ENCODE results near the gene FXN.
"Not testable (repeated sequence)": the region's sequence is repeated elsewhere in the genome, so short reads cannot be mapped to it uniquely, and the experiment has no call there.

The FXN gene

DNA sequence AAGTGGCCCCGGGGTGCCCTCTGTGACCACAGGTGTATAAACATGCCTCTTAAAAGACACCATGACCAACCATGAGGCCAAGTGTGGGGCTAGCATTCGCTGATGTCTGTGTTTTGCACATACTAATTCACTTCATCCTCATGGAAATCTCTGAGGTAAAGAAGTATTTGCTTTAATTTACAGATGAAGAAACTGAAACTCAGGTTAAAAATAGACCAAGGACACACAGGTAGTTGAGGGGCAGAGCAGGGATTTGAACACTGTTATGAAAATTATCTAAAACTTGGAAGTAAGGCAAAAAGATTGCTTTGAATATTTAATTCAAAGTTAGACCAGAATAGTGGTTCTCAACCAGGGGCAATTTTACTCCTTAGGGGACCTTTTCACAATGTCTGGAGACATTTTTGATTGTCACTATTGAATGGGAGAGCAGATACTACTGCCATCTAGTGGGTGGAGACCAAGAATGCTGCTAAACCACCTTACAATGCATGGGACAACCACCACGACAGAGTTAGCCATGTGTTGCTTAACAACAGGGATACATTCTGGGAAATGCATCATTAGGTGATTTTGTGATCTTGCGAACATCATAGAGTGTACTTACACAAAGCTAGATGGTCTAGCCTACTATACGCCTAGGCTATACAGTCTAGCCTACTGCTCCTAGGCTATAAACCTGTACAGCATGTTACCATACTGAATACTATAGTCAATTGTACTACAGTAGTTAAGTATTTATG, 8.0 kb upstream of the FXN start:
- peak; percentile 68 for DNase-seq (ENCODE audit: low spot score)

DNA sequence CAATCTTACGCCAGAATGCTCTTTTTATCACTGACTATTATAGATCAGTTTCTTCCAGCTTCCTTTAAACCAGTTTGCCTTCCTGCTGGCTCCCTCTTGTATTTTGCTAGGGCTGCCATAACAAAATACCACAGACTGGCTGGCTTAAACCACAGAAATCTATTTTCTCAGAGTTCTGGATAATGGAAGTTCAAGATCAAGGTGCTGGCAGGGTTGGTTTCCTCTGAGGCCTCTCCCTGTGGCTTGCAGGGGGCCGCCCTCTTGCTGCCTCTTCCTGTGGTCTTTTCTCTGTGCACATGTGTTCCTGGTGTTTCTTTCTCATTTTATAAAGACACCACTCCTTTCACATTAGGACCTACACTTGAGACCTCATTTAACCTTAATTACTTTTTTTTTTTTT, 6.8 kb upstream of the FXN start:
- no peak for DNase-seq (ENCODE audit: low spot score)

DNA sequence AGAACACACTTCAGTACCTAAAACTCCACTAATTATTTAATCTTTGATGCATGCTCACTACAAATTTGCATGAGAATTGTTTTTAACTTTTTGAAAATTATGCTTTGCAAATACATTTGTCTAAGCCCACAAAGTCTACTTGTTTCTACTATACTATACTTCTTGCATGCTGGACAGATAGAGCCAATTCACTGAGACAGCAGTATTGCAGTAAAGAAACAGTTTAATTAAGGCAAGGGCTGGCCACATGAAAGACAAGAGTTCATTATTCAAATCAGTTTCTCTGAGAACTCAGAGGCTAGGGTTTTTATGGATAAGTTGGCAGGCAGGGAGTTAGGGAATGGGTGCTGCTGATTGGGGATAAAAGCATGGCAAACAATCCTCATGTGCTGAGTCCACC, 6.0 kb upstream of the FXN start:
- DNase-seq (ENCODE audit: low spot score): no peak

DNA sequence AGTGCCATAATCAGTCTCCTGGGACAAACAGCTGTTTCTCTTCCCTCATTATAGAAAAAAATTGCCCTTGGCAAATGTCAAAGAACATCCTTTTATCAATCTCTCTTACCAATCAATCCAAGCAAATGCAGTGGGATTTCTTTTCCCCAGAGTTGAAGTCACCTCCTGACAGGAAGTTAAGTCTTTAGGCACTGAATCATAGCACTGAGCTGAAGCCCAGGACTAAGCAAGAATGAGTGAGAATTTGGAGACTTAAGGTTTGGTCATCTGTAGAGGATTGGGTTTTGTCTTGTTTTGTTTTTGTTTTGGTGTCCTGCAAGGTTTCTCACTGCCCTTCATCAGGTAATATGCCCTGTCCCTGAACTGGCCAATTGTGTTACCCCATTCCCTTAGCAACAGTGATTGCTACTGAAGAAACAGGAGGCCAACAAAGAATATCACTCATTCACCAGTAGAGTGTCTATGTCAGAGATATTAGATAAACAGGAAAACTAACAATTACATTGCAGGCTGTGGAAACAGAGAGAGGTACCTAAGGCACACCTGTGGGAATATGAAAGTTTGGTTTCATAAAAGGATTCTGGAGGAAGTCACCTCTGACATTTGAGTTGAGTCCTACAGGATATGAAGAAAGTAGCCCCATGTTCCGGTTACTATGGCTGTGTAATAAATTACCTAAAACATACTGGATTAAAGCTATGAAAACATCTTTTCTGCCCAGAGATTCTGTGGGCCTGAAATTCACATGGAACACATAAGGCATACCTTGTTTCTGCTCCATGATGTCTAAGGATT, 4.5 kb upstream of the FXN start:
- DNase-seq (ENCODE audit: low spot score): no peak

DNA sequence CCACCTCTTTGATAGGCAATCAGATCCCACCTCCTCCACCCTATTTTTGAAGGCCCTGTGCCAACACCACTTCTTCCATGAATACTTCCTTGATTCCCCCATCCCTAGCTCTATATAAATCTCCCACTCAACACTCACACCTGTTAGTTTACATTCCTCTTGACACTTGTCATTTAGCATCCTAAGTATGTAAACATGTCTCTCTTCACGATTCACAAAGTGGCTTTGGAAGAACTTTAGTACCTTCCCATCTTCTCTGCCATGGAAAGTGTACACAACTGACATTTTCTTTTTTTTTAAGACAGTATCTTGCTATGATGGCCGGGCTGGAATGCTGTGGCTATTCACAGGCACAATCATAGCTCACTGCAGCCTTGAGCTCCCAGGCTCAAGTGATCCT, 1.5 kb upstream of the FXN start:
- no peak for DNase-seq (ENCODE audit: low spot score)

DNA sequence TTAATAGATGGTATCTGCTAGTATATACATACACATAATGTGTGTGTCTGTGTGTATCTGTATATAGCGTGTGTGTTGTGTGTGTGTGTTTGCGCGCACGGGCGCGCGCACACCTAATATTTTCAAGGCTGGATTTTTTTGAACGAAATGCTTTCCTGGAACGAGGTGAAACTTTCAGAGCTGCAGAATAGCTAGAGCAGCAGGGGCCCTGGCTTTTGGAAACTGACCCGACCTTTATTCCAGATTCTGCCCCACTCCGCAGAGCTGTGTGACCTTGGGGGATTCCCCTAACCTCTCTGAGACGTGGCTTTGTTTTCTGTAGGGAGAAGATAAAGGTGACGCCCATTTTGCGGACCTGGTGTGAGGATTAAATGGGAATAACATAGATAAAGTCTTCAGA, 757 bp downstream of the FXN start:
- DNase-seq (ENCODE audit: low spot score): no peak

DNA sequence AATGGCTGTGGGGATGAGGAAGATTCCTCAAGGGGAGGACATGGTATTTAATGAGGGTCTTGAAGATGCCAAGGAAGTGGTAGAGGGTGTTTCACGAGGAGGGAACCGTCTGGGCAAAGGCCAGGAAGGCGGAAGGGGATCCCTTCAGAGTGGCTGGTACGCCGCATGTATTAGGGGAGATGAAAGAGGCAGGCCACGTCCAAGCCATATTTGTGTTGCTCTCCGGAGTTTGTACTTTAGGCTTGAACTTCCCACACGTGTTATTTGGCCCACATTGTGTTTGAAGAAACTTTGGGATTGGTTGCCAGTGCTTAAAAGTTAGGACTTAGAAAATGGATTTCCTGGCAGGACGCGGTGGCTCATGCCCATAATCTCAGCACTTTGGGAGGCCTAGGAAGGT, 1.2 kb downstream of the FXN start:
- DNase-seq (ENCODE audit: low spot score): no peak

DNA sequence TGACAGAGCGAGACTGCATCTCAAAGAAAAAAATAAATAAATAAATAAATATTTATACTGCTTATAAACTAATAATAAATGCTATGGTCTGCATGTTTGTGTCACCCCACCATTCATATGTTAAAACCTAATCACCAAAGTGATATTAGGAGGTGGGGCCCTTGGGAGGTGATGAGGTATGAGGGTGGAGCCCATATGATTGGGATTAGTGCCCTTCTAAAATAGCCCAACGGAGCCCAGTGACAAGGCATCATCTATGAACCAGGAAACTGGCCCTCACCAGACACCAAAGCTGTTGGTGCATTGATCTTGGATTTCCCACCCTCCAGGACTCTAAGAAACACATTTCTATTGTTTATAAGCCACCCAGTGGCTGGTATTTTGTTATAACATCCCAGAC, 5.1 kb downstream of the FXN start:
- no peak for DNase-seq (ENCODE audit: low spot score)

DNA sequence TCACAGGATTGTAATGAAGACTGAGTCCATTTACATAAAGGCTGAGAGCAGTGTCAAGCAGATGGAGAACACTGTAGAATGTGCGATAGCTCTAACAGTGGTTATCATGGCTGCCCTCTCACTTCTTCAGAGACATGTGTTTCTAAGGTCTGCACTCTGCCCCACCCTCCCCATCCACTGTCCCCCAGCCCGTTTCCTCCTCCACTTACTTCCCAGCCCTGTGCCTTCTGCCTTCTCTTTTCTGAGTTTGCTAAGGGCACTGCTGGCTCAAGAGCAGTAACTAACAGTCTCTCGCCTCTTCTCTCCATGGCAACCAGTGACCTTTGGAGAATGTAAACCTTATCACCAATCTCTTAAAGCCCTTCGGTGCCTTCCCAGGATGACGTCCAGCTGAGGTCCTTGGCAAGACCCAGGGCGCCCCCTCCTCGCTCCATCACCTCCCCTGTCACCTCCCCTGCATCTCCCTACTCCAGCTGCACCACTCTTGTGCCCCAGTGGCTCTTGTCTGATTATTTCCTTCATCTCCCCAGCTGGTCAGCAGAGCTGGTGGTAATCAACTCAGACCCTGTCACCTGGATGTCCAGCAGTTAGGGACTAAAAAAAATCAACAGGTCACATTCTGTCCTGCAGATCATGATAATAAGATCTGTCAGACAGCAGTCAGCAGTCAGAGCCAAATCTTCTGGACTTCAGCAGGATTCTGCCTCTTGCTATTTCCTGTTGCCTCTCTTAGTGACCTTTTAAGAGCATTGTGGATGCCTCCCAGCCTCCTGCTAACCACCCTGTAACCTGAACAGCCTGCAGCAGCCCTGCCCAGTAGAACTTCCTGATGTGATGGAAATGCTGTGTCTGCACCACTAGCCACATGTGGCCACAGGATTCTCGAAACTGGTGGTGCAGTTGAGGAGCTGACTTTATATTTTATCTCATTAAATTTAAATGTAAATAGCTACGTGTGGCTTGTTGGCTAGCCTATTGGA, 9.0 kb downstream of the FXN start:
- peak; percentile 32 for DNase-seq (ENCODE audit: low spot score)

DNA sequence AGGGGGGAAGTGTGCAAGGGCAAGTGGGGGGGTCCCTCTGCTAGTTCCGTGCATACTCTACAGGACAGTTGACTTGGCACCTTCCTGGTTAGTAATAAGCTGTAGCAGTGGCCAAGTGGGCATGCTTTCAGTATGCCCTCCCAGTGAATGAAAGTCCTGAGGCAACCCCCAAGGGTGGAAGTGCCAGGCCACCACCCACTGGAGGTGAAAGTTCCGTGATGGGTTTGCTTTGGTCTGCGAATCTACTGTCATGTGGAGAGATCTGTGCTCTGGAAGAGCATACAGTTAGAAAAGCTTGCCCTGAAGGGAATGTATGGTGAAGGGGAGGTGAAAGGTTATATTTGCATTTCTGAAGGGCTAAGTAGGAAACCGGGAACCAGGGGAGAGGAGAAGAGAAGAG, 10.3 kb downstream of the FXN start:
- no peak for DNase-seq (ENCODE audit: low spot score)

DNA sequence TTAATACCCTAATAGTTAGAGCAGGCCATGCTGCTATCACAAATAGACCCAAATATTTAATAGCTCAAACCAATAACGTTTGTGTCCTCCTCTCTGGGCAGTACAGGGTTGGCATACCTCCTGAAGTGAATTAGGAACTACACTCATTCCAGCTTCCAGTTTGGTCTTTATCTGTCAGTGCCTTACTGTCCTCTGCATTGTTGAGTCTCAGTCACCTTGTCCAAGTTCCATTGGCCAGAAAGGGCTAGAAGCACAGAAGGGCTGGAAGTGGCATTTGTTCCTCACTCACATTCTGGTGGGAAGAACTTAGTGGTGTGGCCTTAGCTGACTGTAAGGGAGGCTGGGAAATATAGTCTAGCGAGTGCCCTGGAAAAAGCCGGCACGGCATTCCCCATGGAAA, 11.2 kb downstream of the FXN start:
- DNase-seq (ENCODE audit: low spot score): no peak

DNA sequence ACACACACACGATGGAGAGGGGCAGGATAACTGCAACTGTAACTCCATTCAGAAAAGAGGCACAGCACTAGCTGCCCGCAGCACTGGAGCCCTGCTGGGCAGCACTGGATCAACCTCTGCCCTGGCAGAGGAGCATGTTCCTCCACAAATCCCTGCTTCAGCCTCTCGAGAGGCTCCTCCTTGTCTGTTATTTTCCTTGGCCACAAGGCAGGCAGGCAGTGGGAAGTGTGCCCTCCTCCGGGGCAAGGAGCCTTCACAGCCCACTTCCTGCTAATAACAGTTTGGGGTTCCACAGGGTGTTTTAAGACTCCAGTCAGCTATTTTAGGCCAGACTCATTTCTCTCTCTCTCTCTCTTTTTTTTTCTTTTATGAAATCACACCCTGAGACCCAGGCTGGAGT, 11.8 kb downstream of the FXN start:
- DNase-seq (ENCODE audit: low spot score): no peak

DNA sequence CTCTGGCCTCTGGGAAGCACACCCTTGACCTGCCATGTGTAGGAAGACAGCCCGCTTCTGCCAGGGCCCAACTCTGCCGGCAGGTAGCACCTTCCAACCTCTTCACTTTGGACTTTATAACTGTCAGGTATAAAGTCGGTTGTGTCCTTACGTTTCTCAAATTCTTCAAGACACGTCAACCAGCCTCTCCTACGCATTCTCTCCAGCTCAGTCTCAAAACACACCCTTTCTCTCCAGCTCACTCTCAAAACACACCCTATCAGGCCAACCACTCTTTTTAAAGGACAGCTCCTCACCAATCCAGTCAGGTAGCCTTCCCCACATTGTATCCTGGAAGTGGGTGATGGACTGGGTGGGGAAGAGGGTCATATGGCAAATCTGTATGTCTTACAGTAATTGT, 13.5 kb downstream of the FXN start:
- no peak for DNase-seq (ENCODE audit: low spot score)

DNA sequence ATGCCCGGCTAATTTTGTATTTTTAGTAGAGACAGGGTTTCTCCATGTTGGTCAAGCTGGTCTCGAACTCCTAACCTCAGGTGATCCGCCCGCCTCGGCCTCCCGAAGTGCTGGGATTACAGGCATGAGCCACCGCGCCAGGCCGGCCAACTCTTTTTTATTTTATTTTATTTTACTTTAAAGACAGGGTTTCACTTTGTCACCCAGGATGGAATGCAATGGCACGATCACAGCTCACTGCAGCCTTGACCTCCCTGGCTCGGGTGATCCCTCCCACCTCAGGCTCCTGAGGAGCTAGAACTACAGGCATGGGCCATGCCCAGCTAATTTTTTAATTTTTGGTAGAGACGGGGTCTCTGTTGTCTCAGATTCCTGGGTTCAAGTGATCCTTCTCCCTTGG, 15.4 kb downstream of the FXN start:
- not testable (repeated sequence) for DNase-seq (ENCODE audit: low spot score)

DNA sequence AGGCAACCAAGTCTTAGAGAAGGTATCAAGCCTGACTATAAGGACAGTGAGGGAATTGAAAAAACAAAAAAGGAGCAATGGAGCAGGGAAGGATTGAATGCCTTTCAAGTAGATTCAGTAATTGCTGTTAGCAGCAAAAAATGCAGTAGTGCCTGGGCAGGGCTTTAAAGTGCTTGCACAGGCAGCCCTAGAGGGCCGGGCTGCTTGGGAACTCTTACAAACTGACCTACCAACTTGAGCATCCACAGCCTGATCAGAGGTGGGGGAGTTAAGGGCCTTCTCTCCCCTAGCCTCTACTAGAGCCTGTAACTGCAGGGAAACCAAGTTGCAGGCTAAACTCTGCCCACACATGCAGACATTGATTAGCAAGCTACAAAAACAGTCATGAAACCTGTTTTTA, 19.4 kb downstream of the FXN start:
- no peak for DNase-seq (ENCODE audit: low spot score)

DNA sequence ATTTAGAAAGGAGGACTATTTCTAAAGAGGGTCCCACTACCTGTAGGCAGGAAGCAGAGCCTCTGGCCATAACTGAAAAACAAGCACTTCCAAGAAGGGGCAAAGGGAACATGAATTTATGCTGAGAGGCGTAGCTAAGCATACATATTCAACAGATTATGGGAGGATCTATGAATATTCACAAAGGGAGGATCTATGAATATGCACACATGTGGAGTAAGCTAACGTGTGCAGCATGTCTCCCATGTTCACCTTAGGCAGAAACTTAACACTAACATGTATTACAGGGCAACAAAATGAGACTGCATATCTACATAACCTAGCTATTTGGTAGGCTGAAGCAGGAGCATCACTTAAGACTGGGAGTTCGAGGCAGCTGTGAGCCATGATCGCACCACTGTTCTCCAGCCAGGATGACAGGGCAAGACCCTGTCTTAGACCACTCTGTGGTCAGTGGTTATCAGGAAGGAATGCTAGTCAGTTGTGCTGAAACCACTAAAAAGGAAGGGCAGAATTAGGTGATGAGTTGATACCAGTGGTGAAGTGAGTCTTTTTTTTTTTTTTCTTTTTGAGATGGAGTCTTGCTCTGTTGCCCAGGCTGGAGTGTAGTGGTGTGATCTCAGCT, 20.8 kb downstream of the FXN start:
- DNase-seq (ENCODE audit: low spot score): no peak

DNA sequence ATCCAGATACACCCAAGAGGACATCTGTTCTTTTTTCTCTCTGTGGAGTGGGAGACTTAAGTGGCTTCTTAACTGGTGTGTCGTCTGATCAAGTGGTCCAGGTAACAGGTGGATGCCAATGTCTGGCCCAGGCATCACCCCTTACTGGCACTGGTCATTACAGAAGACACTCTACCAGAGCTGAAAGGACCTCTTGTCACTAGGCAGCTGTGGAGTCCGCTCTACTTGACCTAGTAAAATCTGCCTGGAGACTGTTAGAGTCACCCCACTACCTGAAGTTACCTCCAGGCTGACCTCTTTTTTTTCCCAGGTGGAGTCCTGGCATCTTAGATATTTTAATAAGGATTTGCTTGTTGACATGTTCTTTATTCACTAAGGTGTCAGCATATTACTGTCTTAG, 22.5 kb downstream of the FXN start:
- no peak for DNase-seq (ENCODE audit: low spot score)

DNA sequence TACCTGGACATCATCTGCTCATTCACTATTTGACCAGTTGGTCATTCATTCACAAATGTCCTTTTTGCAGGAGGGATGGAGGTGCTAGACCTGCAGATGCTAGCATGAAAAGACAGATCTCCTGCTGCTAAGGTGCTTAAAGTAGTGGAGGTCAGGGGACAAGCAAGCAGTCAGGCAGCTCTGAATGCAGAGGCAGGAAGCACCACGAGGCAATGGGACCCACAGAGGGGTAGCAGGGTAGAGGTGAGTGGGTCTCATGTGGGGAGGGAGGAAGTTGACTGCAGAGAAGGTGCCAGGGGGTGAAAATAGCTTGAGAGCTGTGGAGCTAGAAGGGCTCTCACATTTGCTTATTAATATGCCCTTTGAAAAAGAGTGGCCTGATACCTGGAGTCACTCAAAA, 25.2 kb downstream of the FXN start:
- DNase-seq (ENCODE audit: low spot score): no peak

DNA sequence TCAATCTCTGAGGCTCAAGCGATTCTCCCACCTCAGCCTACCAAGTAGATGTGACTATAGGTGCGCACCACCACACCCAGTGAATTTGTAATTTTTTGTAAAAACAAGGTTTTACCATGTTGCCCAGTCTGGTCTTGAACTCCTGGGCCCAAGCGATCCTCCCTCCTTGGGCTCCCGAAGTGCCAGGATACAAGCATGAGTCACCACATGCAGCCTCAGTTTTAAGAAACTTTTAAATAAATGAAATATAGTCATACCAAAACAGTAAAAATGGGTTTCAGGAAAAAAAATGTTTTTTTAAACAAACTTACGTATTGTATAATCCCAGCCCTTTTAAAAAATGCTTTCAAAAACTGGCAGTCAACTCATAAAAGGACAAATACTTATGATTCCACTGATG, 26.6 kb downstream of the FXN start:
- no peak for DNase-seq (ENCODE audit: low spot score)

DNA sequence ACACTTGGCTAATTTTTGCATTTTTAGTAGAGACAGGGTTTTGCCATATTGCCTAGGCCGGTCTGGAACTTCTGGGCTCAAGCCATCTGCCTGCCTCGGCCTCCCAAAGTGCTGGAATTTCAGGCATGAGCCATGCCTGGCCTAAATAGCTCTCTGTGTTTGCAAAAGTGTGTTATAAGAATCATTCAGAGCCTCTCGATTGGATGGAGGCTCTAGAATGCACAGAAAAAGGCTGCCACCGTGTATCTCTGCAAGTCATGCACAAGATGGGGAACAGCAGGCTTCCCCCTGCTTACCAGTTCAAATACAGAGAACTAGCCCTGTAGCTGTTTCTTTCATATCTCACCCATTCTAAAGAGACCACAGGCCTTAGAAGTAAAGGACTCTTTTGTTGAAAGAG, 28.3 kb downstream of the FXN start:
- DNase-seq (ENCODE audit: low spot score): no peak

DNA sequence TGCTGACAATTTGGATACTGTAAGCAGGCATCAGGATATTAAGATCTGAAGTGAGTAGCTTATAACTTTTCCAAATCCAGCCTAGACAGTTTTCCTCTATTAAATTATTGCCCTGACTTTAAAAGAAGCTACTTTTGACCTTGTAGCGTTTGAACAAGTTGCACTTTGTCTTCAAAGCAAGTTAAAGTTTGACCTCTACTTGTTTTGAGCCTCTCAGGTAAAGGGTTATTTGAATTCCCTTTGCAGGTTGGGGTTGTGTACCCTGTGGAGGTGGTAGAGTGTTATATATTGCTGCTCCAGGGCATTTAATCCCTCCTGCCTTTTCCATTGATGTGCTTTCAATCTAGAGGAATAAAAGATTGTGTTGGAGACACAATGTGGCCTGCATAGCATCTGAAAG, 30.1 kb downstream of the FXN start:
- no peak for DNase-seq (ENCODE audit: low spot score)

DNA sequence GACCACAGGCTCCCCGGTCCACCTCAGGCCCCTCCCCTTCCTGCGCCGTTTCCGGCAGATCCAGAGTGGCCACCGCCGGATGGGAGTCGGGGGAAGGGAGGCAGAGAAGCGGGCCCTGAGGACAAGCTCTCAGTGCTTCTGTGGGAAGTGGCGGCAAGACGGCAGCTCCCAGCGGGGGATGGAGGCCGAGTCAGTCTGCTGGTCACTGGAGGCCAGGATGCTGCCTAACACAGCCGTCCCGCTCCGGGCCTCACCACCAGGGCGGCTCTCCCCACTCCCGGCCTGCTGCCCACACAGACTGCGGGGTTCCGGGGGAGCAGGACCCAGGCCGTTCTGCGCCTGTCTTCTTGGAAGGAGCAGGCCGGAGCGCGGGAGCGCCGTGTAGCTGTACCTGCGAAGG, 31.4 kb downstream of the FXN start:
- no peak for DNase-seq (ENCODE audit: low spot score)
